HEK293T (cell line): Measurements from ENCODE around the gene FAM13C.

Experiments
- ARNT ChIP-seq: fragments of 450-650 bp; IDR thresholded peaks from 2 replicates; pipeline ENCODE4 v1.6.1; 2017; ENCODE audit warnings: mild to moderate bottlenecking
- BHLHE40 ChIP-seq: fragments of 450-650 bp; IDR thresholded peaks from 2 replicates; pipeline ENCODE4 v1.6.1; 2016; ENCODE audit warnings: mild to moderate bottlenecking, moderate library complexity, borderline replicate concordance
- CTBP1 ChIP-seq: fragments of 450-650 bp; IDR thresholded peaks from 2 replicates; pipeline ENCODE4 v1.6.1; 2016; ENCODE audit warnings: borderline replicate concordance
- ELF4 ChIP-seq: fragments of 450-650 bp; IDR thresholded peaks from 2 replicates; pipeline ENCODE4 v1.6.1; 2017; ENCODE audit warnings: antibody characterized with exemption
- FOXA1 ChIP-seq: fragments of 450-650 bp; IDR thresholded peaks from 2 replicates; pipeline ENCODE4 v1.6.1; 2016; ENCODE audit warnings: mild to moderate bottlenecking
- FOXK2 ChIP-seq: fragments of 450-650 bp; IDR thresholded peaks from 2 replicates; pipeline ENCODE4 v1.6.1; 2016; ENCODE audit warnings: mild to moderate bottlenecking
- FOXM1 ChIP-seq: fragments of 450-650 bp; IDR thresholded peaks from 2 replicates; pipeline ENCODE4 v1.6.1; 2017; ENCODE audit warnings: mild to moderate bottlenecking, borderline replicate concordance
- LEF1 ChIP-seq: fragments of 450-650 bp; IDR thresholded peaks from 2 replicates; pipeline ENCODE4 v1.6.1; 2017; ENCODE audit warnings: mild to moderate bottlenecking, borderline replicate concordance
- PKNOX1 ChIP-seq: fragments of 450-650 bp; IDR thresholded peaks from 2 replicates; pipeline ENCODE4 v1.6.1; 2016
- SP1 ChIP-seq: fragments of 450-650 bp; IDR thresholded peaks from 2 replicates; pipeline ENCODE4 v1.6.1; 2017
- SUZ12 ChIP-seq: fragments of 450-650 bp; IDR thresholded peaks from 2 replicates; pipeline ENCODE4 v1.6.1; 2016; ENCODE audit warnings: mild to moderate bottlenecking
- TARDBP ChIP-seq: fragments of 450-650 bp; IDR thresholded peaks from 2 replicates; pipeline ENCODE4 v1.6.1; 2016
- ZNF384 ChIP-seq: fragments of 450-650 bp; IDR thresholded peaks from 2 replicates; pipeline ENCODE4 v1.6.1; 2016

GRCh38 chr10:59372543-59372942, 10.2 kb upstream of the FAM13C start:
- TF ChIP-seq SUZ12 (no peak), BHLHE40 (no peak), FOXM1 (no peak), FOXK2 (no peak), SP1 (no peak), ELF4 (no peak), FOXA1 (no peak), ZNF384 (no peak), CTBP1 (no peak), PKNOX1 (no peak), TARDBP (no peak), LEF1 (no peak), ARNT (no peak)
